Measurements from ENCODE around the gene SMIM29. TPM values are rescaled to one million over a fixed set of nuclear protein-coding genes. Genes with fewer than 3 reads are reported as not detected.
"Not testable (repeated sequence)": the region's sequence is repeated elsewhere in the genome, so short reads cannot be mapped to it uniquely, and the experiment has no call there.

The SMIM29 gene
- total and polyA plus RNA-seq, 2 experiments from 2014 or later, result 5.0 to 15.9 TPM

GRCh38 chr6:34272013-34272926 lies 23.5 kb upstream of the SMIM29 start (continued):
- no peak for TF ChIP-seq ETS1 (IDR thresholded peaks at IDR 0.05)

GRCh38 chr6:34269658-34270341 lies 21.0 kb upstream of the SMIM29 start:
- not testable (repeated sequence) for H3K36me3 Mint-ChIP-seq (ENCODE audit: low read depth); H3K79me2 ChIP-seq (replicated peaks; ENCODE audit: insufficient read depth); H3K27ac Mint-ChIP-seq; H3F3A ChIP-seq (replicated peaks; ENCODE audit: low read depth); H3K9me3 Mint-ChIP-seq; ATAC-seq; H4K20me1 ChIP-seq (replicated peaks; ENCODE audit: insufficient read depth); H2AFZ ChIP-seq; H3K27me3 ChIP-seq (ENCODE audit: insufficient read depth); H3K4me1 Mint-ChIP-seq; H3K4me1 ChIP-seq (ENCODE audit: insufficient read depth); H3K27me3 Mint-ChIP-seq (ENCODE audit: insufficient read depth, low read depth, poor library complexity); H3K4me2 ChIP-seq; H3K36me3 ChIP-seq (ENCODE audit: insufficient read depth); DNase-seq (ENCODE audit: low spot score); H3K4me3 ChIP-seq; H3K27ac ChIP-seq (ENCODE audit: low read depth); H3K4me3 Mint-ChIP-seq; H3K9me2 ChIP-seq (ENCODE audit: insufficient read depth)

GRCh38 chr6:34269132-34269531 lies 20.3 kb upstream of the SMIM29 start:
- H3K36me3 Mint-ChIP-seq (ENCODE audit: low read depth); ATAC-seq; H4K20me1 ChIP-seq (replicated peaks; ENCODE audit: insufficient read depth); H3K4me3 Mint-ChIP-seq; H3K4me3 ChIP-seq; DNase-seq (ENCODE audit: low spot score); H3K9me2 ChIP-seq (ENCODE audit: insufficient read depth); H3K27ac Mint-ChIP-seq; H3K36me3 ChIP-seq (ENCODE audit: insufficient read depth); H3K27me3 Mint-ChIP-seq (ENCODE audit: insufficient read depth, low read depth, poor library complexity); H3F3A ChIP-seq (replicated peaks; ENCODE audit: low read depth); H3K27me3 ChIP-seq (ENCODE audit: insufficient read depth); H3K4me2 ChIP-seq; H3K27ac ChIP-seq (ENCODE audit: low read depth); H2AFZ ChIP-seq; H3K4me1 ChIP-seq (ENCODE audit: insufficient read depth); H3K9me3 Mint-ChIP-seq; H3K4me1 Mint-ChIP-seq; H3K79me2 ChIP-seq (replicated peaks; ENCODE audit: insufficient read depth): not testable (repeated sequence)

GRCh38 chr6:34267746-34268145 lies 18.9 kb upstream of the SMIM29 start:
- no peaks in the 10 kb centered on the region for H4K20me1 ChIP-seq (replicated peaks; ENCODE audit: insufficient read depth)
- H3K4me1 Mint-ChIP-seq, result peaks cover 5% of the 10 kb centered on the region; the same call in 2 of the 3 replicates
- no peaks in the 10 kb centered on the region for H3K9me2 ChIP-seq (ENCODE audit: insufficient read depth)
- no peaks in the 10 kb centered on the region for H3K27me3 ChIP-seq (ENCODE audit: insufficient read depth)
- no peak overlapping the region for H3K4me3 Mint-ChIP-seq
- ATAC-seq (no peak), DNase-seq (ENCODE audit: low spot score) (no peak)
- no peak overlapping the region for H2AFZ ChIP-seq
- H3K9me3 Mint-ChIP-seq, result peaks cover 6% of the 10 kb centered on the region
- peaks cover 7% of the 10 kb centered on the region for H3K36me3 Mint-ChIP-seq (ENCODE audit: low read depth)
- H3K36me3 ChIP-seq (ENCODE audit: insufficient read depth), result no peaks in the 10 kb centered on the region
- no peaks in the 10 kb centered on the region for H3K4me1 ChIP-seq (ENCODE audit: insufficient read depth)
- no peak overlapping the region for H3K4me3 ChIP-seq
- H3K27me3 Mint-ChIP-seq (ENCODE audit: insufficient read depth, low read depth, poor library complexity), result peaks cover 2% of the 10 kb centered on the region
- no peak overlapping the region for H3K27ac ChIP-seq (ENCODE audit: low read depth)
- no peak overlapping the region for H3K4me2 ChIP-seq
- no peaks in the 10 kb centered on the region for H3K79me2 ChIP-seq (replicated peaks; ENCODE audit: insufficient read depth)
- no peak overlapping the region for H3K27ac Mint-ChIP-seq
- H3F3A ChIP-seq (replicated peaks; ENCODE audit: low read depth), result no peaks in the 10 kb centered on the region
- no peak for TF ChIP-seq NANOG (IDR thresholded peaks at IDR 0.05; ENCODE audit: borderline replicate concordance)
- no peak for TF ChIP-seq ZNF114 (CRISPR knock-in tag; IDR thresholded peaks at IDR 0.05)
- no peak for TF ChIP-seq EZH2phosphoT487 (IDR thresholded peaks at IDR 0.05; ENCODE audit: unreplicated experiment)
- TF ChIP-seq POLR2AphosphoS5 (IDR thresholded peaks at IDR 0.05; ENCODE audit: low read depth), result no peak
- no peak for TF ChIP-seq STAT1 (IDR thresholded peaks at IDR 0.05; ENCODE audit: unreplicated experiment)
- no peak for TF ChIP-seq REST (IDR thresholded peaks at IDR 0.05; ENCODE audit: unreplicated experiment)
- TF ChIP-seq JUNB (IDR thresholded peaks at IDR 0.05; ENCODE audit: unreplicated experiment), result no peak

Data from GM23338 (cell line).